KBM-7 (cell line): Measurements from ENCODE around the gene CLDND2.
A peak's percentile ranks its signal among the peaks of the same experiment; 100 is the strongest.

Experiments
- DNase-seq: peaks from one replicate; pipeline ENCODE4 v3.0.0-alpha.2; 2015
- in situ Hi-C: fragments of 300-500 bp; cut with MboI; formaldehyde crosslinking; loops from 2 replicates; pipeline ENCODE4 v1.14.3; 2020; ENCODE audit warnings: low sequenced_read_pairs, low pct_unique_long_range_greater_than_20kb, mixed read lengths

CLDND2 gene

GRCh38 chr19:51387924-51388389 lies 19.2 kb upstream of the CLDND2 start, which contains the start of gene LIM2:
LIM2 (minus strand) TSS chr19:51387974; CDS start chr19:51387443, 531 bp downstream.
- in situ Hi-C loops, result no loop called here
- DNase-seq, result no peak

GRCh38 chr19:51386882-51387520 lies 18.2 kb upstream of the CLDND2 start:
- in situ Hi-C loops, result no loop called here
- no peak for DNase-seq

- in situ Hi-C loops, result no loop called here
- DNase-seq, result no peak
These were observed 13.2 kb upstream of the CLDND2 start for GRCh38 chr19:51382004-51382403.

- no peak for DNase-seq
- in situ Hi-C loops, result no loop called here
These were observed 11.6 kb upstream of the CLDND2 start for GRCh38 chr19:51380379-51380778.

GRCh38 chr19:51377422-51377821 lies 8.6 kb upstream of the CLDND2 start:
- DNase-seq, result no peak
- in situ Hi-C loops, result no loop called here

- in situ Hi-C loops, result no loop called here
- DNase-seq, result peak; percentile 37
These were observed 6.9 kb upstream of the CLDND2 start for GRCh38 chr19:51375504-51376221.

GRCh38 chr19:51372649-51373504 lies 4.1 kb upstream of the CLDND2 start, which contains the start of gene NKG7:
NKG7 (minus strand) TSS chr19:51372654; CDS start chr19:51372535, 119 bp downstream.
- DNase-seq, result peak; percentile 97
- in situ Hi-C loops, result no loop called here

- in situ Hi-C loops, result no loop called here
- DNase-seq, result no peak
These were observed 3.3 kb upstream of the CLDND2 start for GRCh38 chr19:51372021-51372648.

GRCh38 chr19:51371186-51371690 lies 2.4 kb upstream of the CLDND2 start:
- DNase-seq, result no peak
- in situ Hi-C loops, result no loop called here

GRCh38 chr19:51370230-51370629 lies 1.4 kb upstream of the CLDND2 start:
- no peak for DNase-seq
- in situ Hi-C loops, result no loop called here

- peak; percentile 99 for DNase-seq
- in situ Hi-C loops, result no loop called here
These were observed 1.0 kb downstream of the CLDND2 start for GRCh38 chr19:51367565-51368365.

GRCh38 chr19:51367255-51367564 lies 1.6 kb downstream of the CLDND2 start:
- in situ Hi-C loops, result no loop called here
- no peak for DNase-seq

GRCh38 chr19:51366389-51367254 lies 2.2 kb downstream of the CLDND2 start:
- peak; percentile 97 for DNase-seq
- in situ Hi-C loops, result no loop called here

- in situ Hi-C loops, result no loop called here
- no peak for DNase-seq
These were observed 2.8 kb downstream of the CLDND2 start, which contains the start of gene ETFB for GRCh38 chr19:51365965-51366388. ETFB (minus strand) TSS chr19:51366388; CDS start chr19:51366326, 62 bp downstream.

- peak; percentile 38 for DNase-seq
These were observed 3.4 kb downstream of the CLDND2 start for GRCh38 chr19:51365211-51365964.

GRCh38 chr19:51364200-51365106 lies 4.3 kb downstream of the CLDND2 start:
- in situ Hi-C loops, result no loop called here
- no peak for DNase-seq

More at GRCh38 chr19:51365211-51365964, 3.4 kb downstream of the CLDND2 start:
- in situ Hi-C loops, result no loop called here
